Astrocyte of the cerebellum (primary cell): ENCODE measurements around the gene HAP1.

ENCODE experiments used
- DNase-seq: peaks from one replicate; pipeline ENCODE4 v3.0.0-alpha.2; 2011; ENCODE audit warnings: low read depth
- H3K4me3 ChIP-seq: 2 replicates; pipeline ENCODE4 v1.5.1; 2011; ENCODE audit warnings: mild to moderate bottlenecking, low read depth, low read length, moderate library complexity
- in situ Hi-C: cut with HindIII; loops from 2 replicates; pipeline ENCODE4 v1.10.0; 2017; ENCODE audit warnings: low sequenced_read_pairs
- TF ChIP-seq, protein P1 (sequence below): IDR thresholded peaks from 2 replicates; pipeline ENCODE4 v1.5.1; 2012; ENCODE audit warnings: low read length, low read depth, moderate library complexity, mild to moderate bottlenecking; ENCODE audit errors: missing control alignments

The HAP1 gene

DNA sequence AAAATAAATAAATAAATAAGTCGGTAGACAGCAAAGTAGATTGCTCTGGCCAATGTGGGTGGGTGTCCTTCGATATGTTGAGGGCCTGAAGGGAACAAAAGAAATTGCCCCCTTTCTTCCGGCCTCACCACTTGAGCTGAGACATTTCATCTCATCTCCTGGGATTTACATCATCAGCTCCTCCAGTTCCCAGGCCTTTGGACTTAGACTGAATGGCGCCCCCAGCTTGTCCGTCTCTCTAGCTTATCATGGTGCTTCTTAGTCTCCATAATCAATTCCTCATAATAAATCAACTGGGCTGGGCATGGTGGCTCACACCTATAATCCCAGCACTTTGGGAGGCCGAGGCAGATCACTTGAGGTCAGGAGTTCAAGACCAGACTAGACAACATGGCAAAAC, 13.8 kb upstream of the HAP1 start:
- no peak for DNase-seq
- no peak overlapping the region for H3K4me3 ChIP-seq
- TF ChIP-seq, protein P1, sequence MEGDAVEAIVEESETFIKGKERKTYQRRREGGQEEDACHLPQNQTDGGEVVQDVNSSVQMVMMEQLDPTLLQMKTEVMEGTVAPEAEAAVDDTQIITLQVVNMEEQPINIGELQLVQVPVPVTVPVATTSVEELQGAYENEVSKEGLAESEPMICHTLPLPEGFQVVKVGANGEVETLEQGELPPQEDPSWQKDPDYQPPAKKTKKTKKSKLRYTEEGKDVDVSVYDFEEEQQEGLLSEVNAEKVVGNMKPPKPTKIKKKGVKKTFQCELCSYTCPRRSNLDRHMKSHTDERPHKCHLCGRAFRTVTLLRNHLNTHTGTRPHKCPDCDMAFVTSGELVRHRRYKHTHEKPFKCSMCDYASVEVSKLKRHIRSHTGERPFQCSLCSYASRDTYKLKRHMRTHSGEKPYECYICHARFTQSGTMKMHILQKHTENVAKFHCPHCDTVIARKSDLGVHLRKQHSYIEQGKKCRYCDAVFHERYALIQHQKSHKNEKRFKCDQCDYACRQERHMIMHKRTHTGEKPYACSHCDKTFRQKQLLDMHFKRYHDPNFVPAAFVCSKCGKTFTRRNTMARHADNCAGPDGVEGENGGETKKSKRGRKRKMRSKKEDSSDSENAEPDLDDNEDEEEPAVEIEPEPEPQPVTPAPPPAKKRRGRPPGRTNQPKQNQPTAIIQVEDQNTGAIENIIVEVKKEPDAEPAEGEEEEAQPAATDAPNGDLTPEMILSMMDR = no peak
- in situ Hi-C loops = loop anchor here (25.0 kb wide), 1 partner anchor 214 kb away; the partner anchor contains the start of gene CNP

DNA sequence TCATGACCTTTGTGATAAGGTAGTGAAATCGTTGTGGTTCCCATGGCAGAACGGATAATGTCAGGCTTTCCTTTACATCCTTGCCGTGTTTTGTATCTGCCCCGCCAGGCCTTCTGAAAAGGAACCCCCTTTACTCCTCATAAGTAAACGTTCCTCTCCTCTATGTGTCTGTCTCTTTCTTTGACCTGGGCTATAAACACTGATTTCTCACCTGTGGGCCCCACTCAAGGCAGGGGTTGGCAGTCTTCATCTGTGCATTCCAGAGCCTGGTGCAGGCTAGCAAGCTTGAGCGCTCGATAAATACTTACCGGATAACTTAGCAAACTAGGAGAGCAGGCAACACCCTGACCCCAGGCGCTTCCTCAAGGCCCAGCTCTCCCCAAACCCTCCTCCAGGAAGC, 7.3 kb upstream of the HAP1 start:
- in situ Hi-C loops = loop anchor here (25.0 kb wide), 1 partner anchor 221 kb away; the partner anchor contains the start of gene CNP
- H3K4me3 ChIP-seq = no peak overlapping the region
- TF ChIP-seq, protein P1 = no peak
- no peak for DNase-seq

GRCh38 chr17:41740506-41740905, 6.1 kb upstream of the HAP1 start:
- TF ChIP-seq, protein P1 = no peak

DNA sequence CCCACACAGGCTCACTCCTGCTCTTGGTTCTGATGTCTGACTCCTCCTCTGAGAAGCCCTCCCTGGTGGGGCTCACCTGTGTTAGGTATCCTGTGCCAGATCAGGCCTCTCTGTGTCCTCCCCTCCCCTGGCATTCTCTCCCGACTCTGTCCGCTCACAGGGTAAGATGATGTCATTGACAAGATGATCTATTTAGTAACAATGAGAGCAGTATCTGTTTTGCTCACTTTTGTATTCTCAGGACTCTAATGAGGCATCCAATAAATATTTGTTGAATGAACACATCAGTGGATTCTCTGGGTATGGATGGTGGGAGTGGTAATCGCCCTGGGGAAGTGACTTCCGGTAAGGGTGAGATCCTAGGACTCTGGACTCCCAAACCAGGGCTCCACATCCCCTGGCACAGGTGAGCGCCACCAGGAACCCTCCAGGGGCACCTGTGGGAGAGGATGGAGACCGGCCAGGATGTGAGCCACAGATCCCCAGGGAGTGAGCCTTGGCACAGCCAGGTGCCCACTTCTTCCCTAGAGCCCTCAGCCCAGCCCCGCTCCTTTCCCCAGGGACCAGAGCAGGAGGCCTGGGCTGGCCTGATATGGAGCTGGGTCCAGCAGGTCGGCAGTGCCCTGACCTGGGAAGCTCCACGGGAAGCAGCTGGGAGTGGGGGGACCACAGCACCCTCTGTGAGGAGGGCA, 5.4 kb upstream of the HAP1 start:
- H3K4me3 ChIP-seq = no peak overlapping the region
- in situ Hi-C loops = loop anchor here (25.0 kb wide), 1 partner anchor 222 kb away; the partner anchor contains the start of gene CNP
- TF ChIP-seq, protein P1 = no peak
- DNase-seq = no peak

More at GRCh38 chr17:41740506-41740905, 6.1 kb upstream of the HAP1 start:
- H3K4me3 ChIP-seq = no peak overlapping the region
- in situ Hi-C loops = loop anchor here (25.0 kb wide), 1 partner anchor 222 kb away; the partner anchor contains the start of gene CNP
- DNase-seq = no peak

DNA sequence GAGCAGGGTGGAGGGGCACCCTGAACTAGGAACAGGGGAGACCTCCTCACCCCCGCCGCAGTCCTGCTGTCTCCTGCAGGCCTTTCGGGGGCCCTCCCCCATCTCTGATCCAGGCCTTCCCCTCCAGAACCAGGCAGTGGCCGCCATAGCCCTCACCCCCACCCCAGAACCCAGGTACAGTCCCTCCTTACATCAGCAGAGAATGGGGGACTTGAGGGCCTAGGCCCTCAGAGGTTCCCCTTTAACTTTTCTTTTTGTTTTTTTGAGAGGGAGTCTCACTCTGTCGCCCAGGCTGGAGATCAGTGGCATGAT, 4.3 kb upstream of the HAP1 start:
- TF ChIP-seq, protein P1 = no peak
- H3K4me3 ChIP-seq = no peak overlapping the region
- in situ Hi-C loops = loop anchor here (25.0 kb wide), 1 partner anchor 224 kb away; the partner anchor contains the start of gene CNP
- DNase-seq = no peak

- in situ Hi-C loops = loop anchor here (25.0 kb wide), 1 partner anchor 224 kb away; the partner anchor contains the start of gene CNP
- TF ChIP-seq, protein P1 = peak; percentile 96
- H3K4me3 ChIP-seq = no peak overlapping the region
- DNase-seq = peak; percentile 54
Observed at GRCh38 chr17:41738077-41738800, 3.8 kb upstream of the HAP1 start.
